ENCODE results near the gene C1QTNF2.

Gene C1QTNF2

DNA sequence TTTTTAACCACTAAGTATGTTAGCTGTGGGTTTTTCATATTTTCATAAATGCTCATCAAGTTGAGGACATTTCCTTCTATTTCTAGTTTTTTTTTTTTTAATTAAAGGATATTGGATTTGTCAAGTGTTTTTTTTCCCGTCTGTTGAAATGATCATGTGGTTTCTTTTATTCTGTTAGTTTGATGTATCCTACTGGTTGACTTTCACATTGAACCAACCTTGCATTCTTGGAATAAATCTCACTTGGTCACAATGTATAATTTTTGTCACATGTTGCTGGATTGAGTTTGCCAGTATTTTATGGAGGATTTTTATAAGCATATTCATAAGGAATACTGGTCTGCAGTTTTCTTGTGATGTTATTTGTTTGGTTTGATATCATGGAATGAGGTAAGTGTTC is 17.0 kb upstream of the C1QTNF2 start:
- H3K4me3 ChIP-seq (ENCODE audit: low read depth, low read length), result no peak overlapping the region
- DNase-seq, result no peak
- no peaks in the 10 kb centered on the region for H3K9me3 ChIP-seq
- no peaks in the 10 kb centered on the region for H3K27me3 ChIP-seq
- H3K36me3 ChIP-seq, result no peaks in the 10 kb centered on the region
- H3K4me1 ChIP-seq, result no peaks in the 10 kb centered on the region
- TF ChIP-seq, protein P1, sequence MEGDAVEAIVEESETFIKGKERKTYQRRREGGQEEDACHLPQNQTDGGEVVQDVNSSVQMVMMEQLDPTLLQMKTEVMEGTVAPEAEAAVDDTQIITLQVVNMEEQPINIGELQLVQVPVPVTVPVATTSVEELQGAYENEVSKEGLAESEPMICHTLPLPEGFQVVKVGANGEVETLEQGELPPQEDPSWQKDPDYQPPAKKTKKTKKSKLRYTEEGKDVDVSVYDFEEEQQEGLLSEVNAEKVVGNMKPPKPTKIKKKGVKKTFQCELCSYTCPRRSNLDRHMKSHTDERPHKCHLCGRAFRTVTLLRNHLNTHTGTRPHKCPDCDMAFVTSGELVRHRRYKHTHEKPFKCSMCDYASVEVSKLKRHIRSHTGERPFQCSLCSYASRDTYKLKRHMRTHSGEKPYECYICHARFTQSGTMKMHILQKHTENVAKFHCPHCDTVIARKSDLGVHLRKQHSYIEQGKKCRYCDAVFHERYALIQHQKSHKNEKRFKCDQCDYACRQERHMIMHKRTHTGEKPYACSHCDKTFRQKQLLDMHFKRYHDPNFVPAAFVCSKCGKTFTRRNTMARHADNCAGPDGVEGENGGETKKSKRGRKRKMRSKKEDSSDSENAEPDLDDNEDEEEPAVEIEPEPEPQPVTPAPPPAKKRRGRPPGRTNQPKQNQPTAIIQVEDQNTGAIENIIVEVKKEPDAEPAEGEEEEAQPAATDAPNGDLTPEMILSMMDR (IDR thresholded peaks at IDR 0.05; ENCODE audit: low read depth, low read length), result no peak

DNA sequence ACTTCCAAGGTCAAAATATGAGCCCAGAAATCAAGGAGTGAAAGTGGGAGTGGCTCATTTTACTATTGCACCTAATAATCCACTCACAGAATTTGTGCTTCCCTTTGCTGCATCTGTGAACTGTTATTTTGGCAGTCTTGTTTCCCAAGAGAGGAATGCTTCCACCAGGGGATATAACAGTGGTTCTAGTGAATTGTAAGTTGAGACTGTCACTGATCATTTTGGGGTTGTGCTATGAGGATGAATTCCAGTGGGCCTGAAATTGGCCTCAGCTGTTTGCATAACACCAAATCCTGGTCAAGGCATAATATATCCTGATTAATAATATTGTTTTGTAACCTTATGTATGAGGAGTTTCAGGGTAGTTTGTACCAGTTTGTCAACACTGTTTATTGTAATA is 15.1 kb upstream of the C1QTNF2 start:
- DNase-seq, result no peak
- H3K4me1 ChIP-seq, result no peaks in the 10 kb centered on the region
- no peaks in the 10 kb centered on the region for H3K36me3 ChIP-seq
- H3K27me3 ChIP-seq, result no peaks in the 10 kb centered on the region
- H3K9me3 ChIP-seq, result no peaks in the 10 kb centered on the region; the same call in 1 of the 2 replicates
- TF ChIP-seq, protein P1 (IDR thresholded peaks at IDR 0.05; ENCODE audit: low read depth, low read length), result no peak
- H3K4me3 ChIP-seq (ENCODE audit: low read depth, low read length), result no peak overlapping the region

DNA sequence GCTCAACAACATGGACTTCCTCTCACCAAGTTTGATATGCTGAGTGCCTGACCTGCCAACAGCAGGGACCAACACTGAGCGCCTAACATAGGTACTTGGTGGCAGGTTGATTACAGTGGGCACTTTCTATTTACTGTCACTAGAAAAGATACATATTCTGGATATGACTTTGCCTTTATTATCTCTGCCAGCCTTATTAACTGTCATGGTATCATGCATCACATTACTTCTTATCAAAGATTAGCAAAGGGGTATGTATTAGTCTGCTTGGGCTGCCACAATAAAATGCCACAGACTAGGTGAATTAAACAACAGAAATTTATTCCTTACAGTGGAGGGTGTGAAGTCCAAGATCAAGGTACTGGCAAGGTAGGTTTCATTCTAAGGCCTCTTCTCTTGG is 14.3 kb upstream of the C1QTNF2 start:
- no peak for DNase-seq
- Histone ChIP-seq H3K36me3 (no peaks in the 10 kb centered on the region), H3K27me3 (no peaks in the 10 kb centered on the region), H3K4me3 (ENCODE audit: low read depth, low read length) (no peak overlapping the region), H3K4me1 (no peaks in the 10 kb centered on the region), H3K9me3 (no peaks in the 10 kb centered on the region; the same call in 1 of the 2 replicates)
- TF ChIP-seq, protein P1 (IDR thresholded peaks at IDR 0.05; ENCODE audit: low read depth, low read length), result no peak

DNA sequence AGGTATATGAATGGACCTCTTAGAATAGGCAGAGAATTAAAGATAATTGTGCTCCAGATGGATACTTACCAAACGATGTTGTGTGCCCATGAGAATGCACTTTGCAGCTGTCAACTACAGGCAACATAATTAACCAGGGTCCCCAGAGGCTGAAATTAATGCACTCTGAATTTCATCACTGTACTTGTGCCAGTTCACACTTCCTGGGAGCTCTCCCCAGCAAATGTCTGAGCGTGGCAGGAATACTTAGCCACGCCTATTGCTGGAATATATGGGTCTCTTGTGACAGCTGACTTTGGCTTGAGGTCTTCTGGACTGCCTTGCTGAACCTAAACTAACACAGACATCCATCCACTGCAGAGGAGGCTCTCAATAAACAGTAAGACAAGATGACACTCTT is 11.9 kb upstream of the C1QTNF2 start:
- no peak for DNase-seq

DNA sequence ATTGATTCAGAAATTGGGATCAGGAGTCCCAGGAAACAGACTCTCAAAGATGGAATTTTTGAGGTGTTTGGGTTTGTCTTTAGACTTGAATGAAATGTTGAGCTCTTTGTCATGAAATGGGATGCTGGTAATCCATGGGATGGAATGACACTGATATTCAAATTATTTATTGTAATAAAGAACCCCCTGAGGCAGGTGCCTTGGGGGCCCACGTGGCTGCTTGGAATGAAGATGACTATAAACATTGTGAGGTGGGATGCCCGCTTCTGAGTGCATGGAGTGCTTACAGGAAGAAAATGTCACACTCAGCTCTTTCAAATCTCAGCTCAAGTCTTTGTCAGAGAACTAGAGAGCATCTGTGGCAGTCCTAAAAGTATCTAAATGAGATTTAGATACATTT is 9.6 kb upstream of the C1QTNF2 start:
- Histone ChIP-seq H3K4me3 (ENCODE audit: low read depth, low read length) (no peak overlapping the region), H3K27me3 (peaks cover 3% of the 10 kb centered on the region; the same call in 1 of the 2 replicates), H3K9me3 (no peaks in the 10 kb centered on the region; the same call in 1 of the 2 replicates), H3K36me3 (no peaks in the 10 kb centered on the region), H3K4me1 (no peaks in the 10 kb centered on the region)
- no peak for DNase-seq
- TF ChIP-seq, protein P1 (IDR thresholded peaks at IDR 0.05; ENCODE audit: low read depth, low read length), result no peak

More for the DNA sequence above, 11.9 kb upstream of the C1QTNF2 start:
- Histone ChIP-seq H3K9me3 (no peaks in the 10 kb centered on the region; the same call in 1 of the 2 replicates), H3K4me1 (no peaks in the 10 kb centered on the region), H3K4me3 (ENCODE audit: low read depth, low read length) (no peak overlapping the region), H3K36me3 (no peaks in the 10 kb centered on the region), H3K27me3 (no peaks in the 10 kb centered on the region)
- TF ChIP-seq, protein P1 (IDR thresholded peaks at IDR 0.05; ENCODE audit: low read depth, low read length), result no peak

DNA sequence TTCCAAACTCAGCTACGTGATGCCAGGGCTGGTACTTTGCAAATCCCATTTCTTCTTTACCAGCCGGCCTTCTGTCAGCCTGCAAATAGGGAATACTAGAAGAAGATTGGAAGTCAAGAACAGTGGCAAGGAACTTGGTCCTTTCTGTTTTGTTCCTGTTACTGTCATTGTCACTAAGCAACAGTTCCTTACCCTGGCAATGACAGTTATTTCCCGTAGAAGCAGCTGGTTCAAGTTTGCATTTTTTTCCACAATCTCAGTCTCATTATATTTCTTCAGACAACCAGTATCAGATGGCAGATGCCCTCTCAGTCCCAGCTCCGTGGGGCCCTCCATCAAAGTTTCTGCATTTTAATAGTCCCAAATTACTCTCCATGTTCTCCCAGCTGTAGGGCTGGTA is 9.1 kb upstream of the C1QTNF2 start:
- Histone ChIP-seq H3K9me3 (no peaks in the 10 kb centered on the region; the same call in 1 of the 2 replicates), H3K4me1 (no peaks in the 10 kb centered on the region), H3K36me3 (no peaks in the 10 kb centered on the region), H3K27me3 (peaks cover 3% of the 10 kb centered on the region; the same call in 1 of the 2 replicates), H3K4me3 (ENCODE audit: low read depth, low read length) (no peak overlapping the region)
- no peak for DNase-seq
- TF ChIP-seq, protein P1 (IDR thresholded peaks at IDR 0.05; ENCODE audit: low read depth, low read length), result no peak

All from BE2C (cell line).